HG03175 (cell line): ENCODE data around the gene PSORS1C1.

Experiments used
- ATAC-seq: cut with Tn5 transposase; IDR thresholded peaks from one replicate; pipeline ENCODE4 v1.9.1; 2021; ENCODE audit warnings: mild to moderate bottlenecking, moderate library complexity; ENCODE audit not compliant: unreplicated experiment

The PSORS1C1 gene

GRCh38 chr6:31094389-31094881, 20.2 kb upstream of the PSORS1C1 start:
- ATAC-seq: no peak

DNA sequence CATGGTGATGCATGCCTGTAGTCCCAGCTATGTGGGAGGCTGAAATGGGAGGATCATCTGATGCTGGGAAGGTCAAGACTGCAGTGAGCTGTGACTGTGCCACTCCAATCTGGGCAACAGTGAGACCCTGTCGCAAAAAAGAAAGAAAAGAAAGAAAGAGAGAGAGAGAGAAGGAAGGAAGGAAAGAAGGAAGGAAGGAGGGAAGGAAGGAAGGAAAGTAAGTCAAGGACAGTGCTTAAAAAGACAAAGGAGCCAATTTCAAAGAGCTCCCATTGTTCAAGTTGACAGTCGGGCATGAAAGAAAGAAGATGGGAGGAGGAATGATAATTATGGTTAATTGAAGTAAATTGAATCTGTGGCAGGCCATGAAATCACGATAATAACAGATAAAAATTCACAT, 18.4 kb upstream of the PSORS1C1 start:
- ATAC-seq: no peak

GRCh38 chr6:31096656-31097055, 17.9 kb upstream of the PSORS1C1 start:
- ATAC-seq: no peak

GRCh38 chr6:31098449-31098938, 16.1 kb upstream of the PSORS1C1 start:
- ATAC-seq: no peak

GRCh38 chr6:31103136-31103535, 11.5 kb upstream of the PSORS1C1 start:
- ATAC-seq: no peak

- no peak for ATAC-seq
These were observed 7.5 kb upstream of the PSORS1C1 start for GRCh38 chr6:31107052-31107451.

DNA sequence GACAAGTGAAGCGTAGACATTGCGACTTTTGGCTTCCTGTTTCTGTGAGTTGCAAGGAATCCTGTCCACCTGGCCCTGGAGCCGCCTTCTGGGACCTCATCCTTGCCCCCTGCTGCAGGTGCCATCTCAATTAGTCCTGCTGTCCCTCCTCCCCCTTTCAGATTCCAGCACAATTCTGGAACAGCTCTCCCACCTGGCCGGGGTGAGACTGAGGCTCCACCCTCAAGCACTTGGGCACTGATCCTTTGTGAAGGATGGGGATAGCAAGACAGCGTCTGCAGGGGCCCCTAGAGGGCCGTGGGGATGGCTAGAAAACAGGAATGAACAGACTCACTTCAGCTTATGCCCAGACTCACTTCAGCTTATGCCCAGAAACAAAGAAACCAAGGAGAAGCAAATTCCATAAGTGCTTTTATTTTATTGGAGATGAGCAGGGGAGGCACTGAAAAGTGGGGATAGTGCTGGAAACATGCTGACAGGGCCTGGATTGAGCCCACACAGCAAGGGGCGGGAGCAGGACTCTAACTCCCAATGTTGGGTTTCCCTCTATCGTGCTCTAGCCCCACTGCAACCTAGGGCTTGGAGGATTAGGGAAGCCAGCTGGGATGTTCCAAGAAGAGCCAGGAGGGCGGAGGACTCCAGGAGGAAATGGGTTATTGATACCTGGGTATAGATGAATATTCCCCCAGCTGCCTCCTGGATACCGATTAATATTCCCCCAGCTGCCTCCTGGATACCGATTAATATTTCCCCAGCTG, 3.6 kb upstream of the PSORS1C1 start:
- ATAC-seq: no peak

- ATAC-seq: no peak
These were observed 2.9 kb upstream of the PSORS1C1 start for GRCh38 chr6:31111712-31112111.

DNA sequence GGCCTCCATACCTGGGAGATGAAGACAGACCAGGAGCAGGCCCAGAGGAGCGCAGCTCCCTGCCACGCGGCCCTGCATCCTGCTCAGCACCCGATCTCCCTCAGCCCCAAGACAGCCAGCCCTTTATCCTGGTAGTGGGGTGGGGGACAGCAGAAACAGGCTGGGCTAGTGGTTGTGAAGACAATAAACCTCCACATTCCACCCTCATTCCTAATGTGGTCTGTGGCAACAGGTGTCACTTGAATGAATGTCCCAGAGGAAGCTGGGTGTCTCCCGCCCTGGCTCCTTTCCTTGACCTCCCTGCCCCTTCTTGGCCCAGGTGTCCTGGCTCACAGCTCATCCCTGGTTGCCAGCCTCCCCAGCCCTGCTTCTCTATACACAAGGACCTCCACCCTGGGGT, 2.1 kb upstream of the PSORS1C1 start, which contains the start of gene C6orf15:
Gene C6orf15, minus strand, starts transcription at position 98 of the 400 bp plus-strand sequence. Its CDS starts 20 bp downstream, at position 78.
- ATAC-seq: no peak

DNA sequence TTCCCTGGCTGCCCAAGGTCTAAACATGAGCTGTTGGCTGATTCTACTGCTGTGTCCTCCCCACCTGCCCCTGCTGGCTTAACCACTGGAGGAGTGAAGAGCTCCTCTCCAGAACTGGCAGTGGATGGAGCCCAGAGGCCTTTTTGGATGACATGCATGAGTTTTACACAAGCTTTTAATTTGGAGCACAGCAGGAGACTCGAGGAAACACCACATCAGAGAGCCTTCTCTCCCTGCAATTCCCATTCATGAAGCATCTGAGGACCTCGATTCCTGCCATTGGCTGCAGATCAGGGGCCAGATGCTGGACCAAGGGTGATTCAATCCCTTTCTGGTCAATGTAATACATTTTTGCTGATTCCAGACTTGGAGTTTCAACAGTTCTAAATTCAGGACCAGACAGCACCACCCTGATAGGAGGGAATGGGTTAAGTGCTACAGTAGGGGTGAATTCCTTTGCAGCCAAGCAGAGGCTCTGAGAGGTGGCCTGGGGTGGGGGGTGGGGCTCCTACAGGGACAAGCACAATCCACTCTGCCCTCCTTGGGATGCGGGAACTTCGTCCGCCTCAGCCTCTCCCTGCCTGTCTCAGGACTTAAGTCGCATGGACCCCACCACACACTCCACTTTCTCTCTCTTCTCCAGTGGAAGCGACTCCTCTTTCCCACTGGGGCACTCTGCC, 599 bp upstream of the PSORS1C1 start:
- no peak for ATAC-seq

- no peak for ATAC-seq
These were observed 610 bp downstream of the PSORS1C1 start for GRCh38 chr6:31114970-31115849.

- no peak for ATAC-seq
These were observed 1.5 kb downstream of the PSORS1C1 start for GRCh38 chr6:31115941-31116560.

DNA sequence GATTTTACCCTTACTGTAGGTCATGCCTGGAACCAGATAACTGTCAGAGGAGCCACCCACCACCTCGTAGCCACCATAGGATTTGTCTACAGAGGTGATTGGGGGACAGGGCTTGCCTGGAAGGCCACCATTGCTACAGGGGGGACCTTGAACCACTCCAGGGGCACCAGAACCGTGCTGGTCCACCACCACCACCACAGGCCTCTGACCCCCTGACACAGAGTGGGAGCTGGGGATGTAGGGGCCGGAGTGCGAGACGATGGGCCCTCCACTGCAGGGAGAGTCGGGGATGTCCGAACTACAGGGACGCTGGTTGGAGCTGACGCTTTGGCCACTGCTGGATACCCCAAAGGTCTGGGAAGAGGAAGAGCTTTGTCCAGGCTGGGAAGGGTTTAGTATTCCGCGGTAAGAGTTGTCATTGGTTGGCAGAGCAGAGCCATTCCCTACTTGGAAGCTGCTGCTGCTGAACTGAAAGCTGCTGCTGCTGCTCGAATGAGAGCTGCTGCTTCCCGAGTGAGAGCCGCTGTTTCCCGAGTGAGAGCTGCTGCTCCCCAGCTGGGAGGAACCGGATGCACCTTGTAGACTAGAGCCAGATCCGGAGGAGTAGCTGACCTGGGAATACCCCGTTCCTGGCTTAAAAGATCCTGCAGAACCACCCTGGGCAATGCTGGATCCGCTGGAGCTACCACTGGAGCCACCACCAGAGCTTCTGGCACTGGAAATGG, 2.2 kb downstream of the PSORS1C1 start:
- no peak for ATAC-seq

GRCh38 chr6:31118178-31118577, 3.6 kb downstream of the PSORS1C1 start:
- ATAC-seq: no peak

- no peak for ATAC-seq
These were observed 5.7 kb downstream of the PSORS1C1 start, which contains the start of gene CDSN for GRCh38 chr6:31120151-31120915. CDSN (minus strand) TSS chr6:31120446; CDS start chr6:31120419, 27 bp downstream.

GRCh38 chr6:31121131-31121790, 6.7 kb downstream of the PSORS1C1 start:
- ATAC-seq: no peak

- ATAC-seq: no peak
These were observed 8.4 kb downstream of the PSORS1C1 start for GRCh38 chr6:31122791-31123706.
